ENCODE data around the gene CFAP299.

DNA sequence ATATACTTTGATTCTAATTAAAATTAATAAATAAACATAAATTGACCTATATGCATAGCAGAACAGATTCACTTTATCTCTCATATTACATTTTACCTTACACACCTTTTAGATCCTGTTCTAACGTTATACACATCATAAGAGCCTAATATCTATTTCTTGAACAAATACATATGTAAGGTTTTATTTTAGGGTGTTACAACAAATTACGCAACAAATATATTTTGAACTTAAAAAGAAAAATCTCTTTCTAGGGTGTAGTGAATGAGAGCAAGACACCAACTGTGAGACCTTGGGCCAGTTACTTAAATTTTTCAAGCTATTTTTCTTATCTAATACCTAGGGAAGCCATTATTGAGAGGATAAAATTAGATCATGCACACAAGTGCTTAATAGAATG lies 191.2 kb downstream of the CFAP299 start:
- no peak for TF ChIP-seq POLR2A (IDR thresholded peaks at IDR 0.05; ENCODE audit: borderline replicate concordance, extremely low read depth, insufficient read depth, insufficient read length)
- no peak for TF ChIP-seq CTCF (IDR thresholded peaks at IDR 0.05 in 2 of 3, conservative IDR thresholded peaks at IDR 0.05 in 1 of 3; ENCODE audit: borderline replicate concordance in 1 of 3, insufficient read depth in 1 of 3, low read depth in 2 of 3, low read length in 2 of 3)
- TF ChIP-seq SRF (IDR thresholded peaks at IDR 0.05; ENCODE audit: low read depth) = no peak
- TF ChIP-seq EZH2 (IDR thresholded peaks at IDR 0.05) = no peak
- no peak for TF ChIP-seq ZBTB33 (IDR thresholded peaks at IDR 0.05; ENCODE audit: extremely low read depth, insufficient replicate concordance, low read length)
- TF ChIP-seq JUND (IDR thresholded peaks at IDR 0.05) = no peak
- TF ChIP-seq RAD21 (IDR thresholded peaks at IDR 0.05; ENCODE audit: low read depth) = no peak

Measured in HCT116 (cell line).